LNCaP clone FGC (cell line): ENCODE results near the gene XXYLT1.

Experiments used
- DNase-seq: peaks from one replicate; pipeline ENCODE4 v3.0.0-alpha.2; 2011; ENCODE audit warnings: low read depth
- H3K4me3 ChIP-seq: 2 replicates; pipeline ENCODE4 v1.5.1; 2011; ENCODE audit warnings: mild to moderate bottlenecking, low read depth, low read length, control low read depth
- TF ChIP-seq, protein P1 (sequence below): IDR thresholded peaks from 2 replicates; pipeline ENCODE4 v1.5.1; 2012; ENCODE audit warnings: mild to moderate bottlenecking; ENCODE audit not compliant: control insufficient read depth, insufficient read depth; ENCODE audit errors: extremely low read depth

XXYLT1 gene

DNA sequence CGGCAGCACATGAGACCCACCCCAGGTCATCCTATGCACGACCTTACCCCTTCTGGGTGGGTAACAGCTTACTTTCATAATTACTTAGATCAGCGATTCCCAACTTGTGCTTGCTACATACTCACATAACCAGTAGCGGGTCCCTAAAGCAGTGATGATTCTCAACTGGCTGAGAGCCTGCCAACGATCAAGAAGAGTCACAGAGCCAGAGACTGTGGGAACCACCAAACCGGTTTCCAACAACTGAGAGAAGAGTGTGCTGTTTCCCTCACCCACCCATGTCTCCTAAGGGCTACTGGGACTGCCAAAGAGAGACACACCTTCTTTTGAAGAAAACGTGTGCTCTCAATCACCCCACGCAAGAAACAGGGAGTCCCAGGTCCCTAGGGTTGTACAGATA lies 12.0 kb upstream of the XXYLT1 start:
- H3K4me3 ChIP-seq = no peak overlapping the region
- TF ChIP-seq, protein P1, sequence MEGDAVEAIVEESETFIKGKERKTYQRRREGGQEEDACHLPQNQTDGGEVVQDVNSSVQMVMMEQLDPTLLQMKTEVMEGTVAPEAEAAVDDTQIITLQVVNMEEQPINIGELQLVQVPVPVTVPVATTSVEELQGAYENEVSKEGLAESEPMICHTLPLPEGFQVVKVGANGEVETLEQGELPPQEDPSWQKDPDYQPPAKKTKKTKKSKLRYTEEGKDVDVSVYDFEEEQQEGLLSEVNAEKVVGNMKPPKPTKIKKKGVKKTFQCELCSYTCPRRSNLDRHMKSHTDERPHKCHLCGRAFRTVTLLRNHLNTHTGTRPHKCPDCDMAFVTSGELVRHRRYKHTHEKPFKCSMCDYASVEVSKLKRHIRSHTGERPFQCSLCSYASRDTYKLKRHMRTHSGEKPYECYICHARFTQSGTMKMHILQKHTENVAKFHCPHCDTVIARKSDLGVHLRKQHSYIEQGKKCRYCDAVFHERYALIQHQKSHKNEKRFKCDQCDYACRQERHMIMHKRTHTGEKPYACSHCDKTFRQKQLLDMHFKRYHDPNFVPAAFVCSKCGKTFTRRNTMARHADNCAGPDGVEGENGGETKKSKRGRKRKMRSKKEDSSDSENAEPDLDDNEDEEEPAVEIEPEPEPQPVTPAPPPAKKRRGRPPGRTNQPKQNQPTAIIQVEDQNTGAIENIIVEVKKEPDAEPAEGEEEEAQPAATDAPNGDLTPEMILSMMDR = no peak
- no peak for DNase-seq

DNA sequence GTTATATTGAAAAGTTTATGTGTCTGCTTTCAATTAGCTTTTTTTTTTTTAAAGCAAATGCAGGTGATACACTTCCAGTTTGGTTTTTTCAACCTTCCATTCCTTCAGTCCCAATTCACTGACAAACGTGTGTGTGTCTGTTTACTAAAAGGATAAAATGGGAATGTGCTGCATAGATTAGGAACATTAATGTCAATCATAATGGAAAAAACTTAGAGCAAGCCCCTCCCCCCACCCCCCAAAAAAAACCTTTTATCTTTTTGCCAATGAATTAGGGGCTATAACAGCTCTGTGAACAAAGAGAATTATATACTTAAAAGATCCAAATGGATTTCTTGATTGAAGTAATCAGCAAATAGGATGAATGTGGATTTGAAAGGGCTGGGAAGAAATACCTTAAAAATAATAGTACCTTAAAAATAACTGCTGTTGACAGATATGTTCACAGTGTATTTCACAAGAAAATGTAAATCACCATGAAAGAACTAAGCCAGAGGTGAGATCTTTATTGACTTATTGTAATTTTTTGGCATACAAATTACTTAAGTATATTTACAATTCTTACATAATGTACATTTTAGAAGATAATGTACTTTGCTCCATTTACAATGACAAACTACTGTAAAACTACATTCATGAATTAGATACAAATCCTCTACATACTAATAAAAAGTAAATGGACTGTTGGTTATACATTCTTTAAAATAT lies 3.5 kb upstream of the XXYLT1 start:
- no peak overlapping the region for H3K4me3 ChIP-seq
- TF ChIP-seq, protein P1 = no peak
- DNase-seq = no peak

DNA sequence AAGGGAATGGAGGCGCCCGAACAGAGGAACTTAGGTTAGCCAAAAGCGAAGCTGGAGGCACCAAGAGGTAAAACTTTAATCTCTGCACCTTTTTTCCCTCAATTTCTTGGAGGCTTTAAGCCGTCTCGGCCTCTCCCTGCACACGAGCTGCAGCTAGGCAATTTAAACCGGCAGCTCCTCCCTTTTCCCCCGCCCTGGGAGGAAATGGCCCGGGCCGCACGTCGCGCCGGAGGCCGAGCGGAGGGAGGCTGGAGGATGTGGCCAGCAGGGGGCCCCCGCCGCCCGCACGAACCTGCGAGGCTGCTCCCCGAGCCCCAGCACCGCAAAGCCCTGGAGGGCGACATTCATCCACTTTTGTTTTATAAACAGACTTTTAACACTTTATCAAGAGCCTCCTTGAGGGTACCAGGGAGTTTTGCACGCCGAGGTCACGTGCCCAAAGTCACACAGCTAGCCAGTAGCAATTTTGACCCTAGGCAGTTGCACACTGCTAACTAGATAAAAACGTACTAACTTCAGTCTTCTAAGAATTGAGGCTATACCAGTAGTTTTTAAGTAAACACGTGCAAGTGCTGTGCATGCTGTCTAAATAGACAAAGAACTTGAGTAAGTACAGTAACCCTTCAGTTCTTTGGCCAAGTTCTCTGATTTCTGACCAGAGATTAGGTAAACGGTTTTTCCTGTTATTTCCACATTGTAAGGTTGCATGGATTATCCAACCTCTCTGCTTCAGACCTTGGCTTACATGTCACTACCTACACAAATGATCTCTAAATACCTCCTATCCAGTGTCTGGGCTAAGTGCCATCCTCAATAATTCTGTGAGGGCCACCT lies 668 bp upstream of the XXYLT1 start:
- TF ChIP-seq, protein P1 = peak; percentile 96
- DNase-seq = no peak

DNA sequence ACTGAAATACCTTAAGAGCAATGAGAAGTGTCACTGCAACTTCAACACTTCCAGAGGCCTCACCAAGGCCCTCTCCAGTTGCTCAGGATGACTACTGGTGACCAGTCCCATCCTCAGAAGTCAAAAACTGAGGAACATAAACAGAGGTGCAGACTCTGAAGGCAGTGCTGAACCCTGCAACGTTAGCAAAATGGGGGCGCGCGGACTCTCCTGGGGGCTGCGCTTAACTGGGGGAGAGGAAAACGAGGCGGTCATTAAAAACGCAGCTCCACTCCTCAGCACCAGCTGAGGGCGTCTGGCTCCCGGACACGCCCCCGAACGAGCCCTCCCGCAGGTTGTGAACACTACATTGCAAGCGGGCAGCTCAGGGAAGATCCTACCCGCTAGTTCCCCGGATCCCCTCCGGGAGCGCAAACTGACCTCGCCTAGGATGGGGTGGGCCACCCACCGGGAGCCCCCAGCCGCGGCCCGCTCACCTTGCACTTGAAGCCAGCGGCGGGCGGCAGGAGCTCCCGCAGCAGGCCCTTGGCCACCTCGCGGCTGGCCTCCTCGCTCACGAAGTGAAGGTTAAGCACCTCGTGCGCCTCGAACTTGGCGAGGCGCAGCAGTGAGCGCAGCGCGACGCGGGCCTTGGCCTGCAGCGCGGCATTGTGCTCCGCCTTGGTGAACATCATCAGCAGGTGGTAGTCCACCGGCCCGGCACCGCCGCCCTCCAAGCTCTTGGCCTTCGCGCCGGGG lies 711 bp downstream of the XXYLT1 start:
- DNase-seq = no peak
- H3K4me3 ChIP-seq = peak overlapping the region; percentile 76
- TF ChIP-seq, protein P1 = peak; percentile 31

More for the DNA sequence above, 668 bp upstream of the XXYLT1 start:
- H3K4me3 ChIP-seq = peak overlapping the region; percentile 76

DNA sequence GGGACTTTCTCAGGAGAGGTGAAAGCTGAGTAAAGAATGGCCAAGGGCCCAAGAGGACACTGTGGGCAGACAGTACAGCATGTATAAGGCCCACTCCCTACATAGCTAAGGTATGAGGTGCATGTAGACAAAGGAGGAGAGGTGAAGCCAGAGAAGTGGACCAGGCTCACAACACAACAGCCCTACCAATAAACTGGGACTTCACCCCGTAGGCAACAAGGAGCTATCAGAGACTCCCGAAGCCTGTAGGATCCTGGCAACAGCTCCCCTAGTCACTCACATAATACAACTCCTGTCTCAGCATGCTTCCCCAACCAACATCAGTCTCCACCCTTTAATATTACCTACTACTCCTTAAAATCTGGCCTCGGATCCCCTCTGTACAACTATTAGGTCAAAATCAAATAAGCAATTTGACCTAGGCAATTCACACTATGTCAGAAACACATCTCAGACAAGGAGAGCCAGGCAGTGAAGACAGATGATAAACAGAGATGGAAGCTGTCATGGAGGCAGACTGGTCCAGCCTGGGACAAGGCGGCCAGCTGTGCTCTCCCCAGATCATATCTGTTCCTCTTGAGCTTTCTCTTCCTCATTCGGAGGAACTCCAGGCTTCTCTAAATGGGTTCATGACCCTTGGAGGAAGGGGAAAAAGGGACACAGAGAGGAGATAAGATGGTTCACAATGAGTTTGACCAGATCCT lies 1.4 kb downstream of the XXYLT1 start:
- H3K4me3 ChIP-seq = peak overlapping the region; percentile 76
- TF ChIP-seq, protein P1 = no peak
- no peak for DNase-seq

DNA sequence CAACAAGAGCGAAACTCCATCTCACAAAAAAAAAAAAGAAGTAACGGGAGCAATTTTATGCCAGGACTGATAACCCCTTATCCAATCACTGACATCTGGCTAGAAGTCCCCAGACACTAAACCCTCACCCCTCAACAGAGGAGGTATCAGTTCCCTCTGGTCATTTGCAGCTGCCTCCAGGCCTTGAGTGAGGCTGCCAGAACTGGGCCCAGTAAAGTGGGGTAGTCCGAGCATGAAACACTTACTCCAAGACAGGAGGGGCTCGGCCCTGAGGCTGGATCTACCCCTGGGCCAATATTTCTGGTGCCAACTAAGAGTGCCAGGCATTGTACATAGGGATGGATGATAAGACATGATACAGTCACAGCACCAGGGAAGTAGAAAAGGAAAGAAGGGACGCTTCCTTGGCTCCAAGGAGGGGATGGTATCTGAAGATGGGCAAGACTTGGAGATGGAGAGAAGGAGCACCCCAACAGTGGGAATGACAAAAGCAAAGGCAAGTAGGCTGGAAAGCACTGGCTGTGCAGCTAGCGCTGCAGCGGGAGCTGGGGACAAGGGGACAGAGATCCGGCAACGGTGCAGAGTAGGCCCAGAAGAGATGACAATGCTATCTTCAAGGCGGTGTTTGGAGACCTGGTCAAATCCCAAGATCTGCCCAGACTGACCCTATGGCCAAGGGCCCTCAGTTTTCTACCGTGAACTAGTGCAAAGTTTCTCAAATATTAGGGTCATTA lies 2.2 kb downstream of the XXYLT1 start:
- TF ChIP-seq, protein P1 = no peak
- DNase-seq = no peak

More for the DNA sequence above, 2.2 kb downstream of the XXYLT1 start:
- no peak overlapping the region for H3K4me3 ChIP-seq
